BE2C (cell line): ENCODE results near the gene TBXAS1.

ENCODE experiments used
- DNase-seq: peaks from one replicate; pipeline ENCODE4 v3.0.0-alpha.2; 2020
- H3K27me3 ChIP-seq: fragments of 250-450 bp; sonication (Bioruptor Pico); 2 replicates; pipeline ENCODE4 v1.5.1; 2020; ENCODE audit warnings: mild to moderate bottlenecking
- H3K36me3 ChIP-seq: fragments of 250-450 bp; sonication (Bioruptor Pico); 2 replicates; pipeline ENCODE4 v1.5.1; 2020; ENCODE audit warnings: mild to moderate bottlenecking
- H3K4me1 ChIP-seq: fragments of 250-450 bp; sonication (Bioruptor Pico); 2 replicates; pipeline ENCODE4 v1.5.1; 2020
- H3K4me3 ChIP-seq: 2 replicates; pipeline ENCODE4 v1.5.1; 2011; ENCODE audit warnings: low read depth, low read length
- H3K9me3 ChIP-seq: fragments of 250-450 bp; sonication (Bioruptor Pico); 2 replicates; pipeline ENCODE4 v1.5.1; 2020
- CTCF ChIP-seq: IDR thresholded peaks from 2 replicates; pipeline ENCODE4 v1.5.1; 2012; ENCODE audit warnings: mild to moderate bottlenecking, low read depth, low read length

Gene TBXAS1

GRCh38 chr7:140042386-140042670 is 213.3 kb downstream of the TBXAS1 start:
- Histone ChIP-seq H3K27me3 (no peaks in the 10 kb centered on the region), H3K4me3 (no peak overlapping the region), H3K36me3 (no peaks in the 10 kb centered on the region), H3K4me1 (no peaks in the 10 kb centered on the region), H3K9me3 (no peaks in the 10 kb centered on the region)
- DNase-seq: no peak
- no peak for TF ChIP-seq CTCF

DNA sequence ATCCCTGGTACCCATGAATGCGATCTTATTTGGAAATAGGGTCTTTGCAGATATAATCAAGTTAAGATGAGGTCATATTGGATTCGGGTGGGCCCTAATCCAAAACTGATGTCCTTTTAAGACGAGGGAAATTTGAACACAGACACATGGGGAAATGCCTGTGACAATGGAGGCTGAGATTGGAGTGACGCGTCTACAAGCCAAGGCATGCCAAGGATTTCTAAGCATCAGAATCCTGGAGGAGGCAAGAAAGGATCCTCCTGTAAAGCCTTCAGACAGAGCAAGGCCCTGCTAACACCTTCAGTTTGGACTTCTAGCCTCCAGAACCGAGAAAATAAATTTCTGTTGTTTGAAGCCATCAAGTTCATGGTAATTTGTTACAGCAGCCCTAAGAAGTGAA is 215.2 kb downstream of the TBXAS1 start:
- Histone ChIP-seq H3K4me1 (no peaks in the 10 kb centered on the region), H3K4me3 (no peak overlapping the region), H3K27me3 (no peaks in the 10 kb centered on the region), H3K36me3 (no peaks in the 10 kb centered on the region), H3K9me3 (no peaks in the 10 kb centered on the region)
- no peak for DNase-seq
- TF ChIP-seq CTCF: no peak

DNA sequence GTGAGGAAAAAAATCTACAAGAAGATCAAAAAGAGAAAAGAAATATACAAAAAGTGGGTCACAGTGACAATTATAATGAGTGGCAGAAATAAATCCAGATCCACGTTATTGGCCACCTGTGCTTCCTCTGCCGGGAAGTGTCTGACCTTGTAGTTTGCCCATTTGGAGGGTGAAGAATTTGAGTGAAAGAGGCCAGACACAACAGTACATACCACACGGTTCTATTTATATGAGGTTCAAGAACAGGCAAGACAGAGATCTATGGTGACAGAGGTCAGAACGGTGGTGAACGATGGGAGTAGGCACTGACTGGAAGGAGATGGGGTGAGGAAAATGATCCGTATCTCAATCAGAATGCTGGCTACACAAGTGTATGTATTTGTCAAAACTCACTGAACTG is 216.6 kb downstream of the TBXAS1 start:
- Histone ChIP-seq H3K9me3 (no peaks in the 10 kb centered on the region), H3K4me3 (no peak overlapping the region), H3K4me1 (no peaks in the 10 kb centered on the region), H3K27me3 (no peaks in the 10 kb centered on the region), H3K36me3 (no peaks in the 10 kb centered on the region)
- DNase-seq: no peak
- TF ChIP-seq CTCF: no peak

GRCh38 chr7:140047197-140047596 is 218.1 kb downstream of the TBXAS1 start:
- TF ChIP-seq CTCF: no peak
- DNase-seq: no peak
- no peaks in the 10 kb centered on the region for H3K36me3 ChIP-seq
- H3K4me3 ChIP-seq: no peak overlapping the region
- H3K4me1 ChIP-seq: no peaks in the 10 kb centered on the region
- no peaks in the 10 kb centered on the region for H3K27me3 ChIP-seq
- H3K9me3 ChIP-seq: no peaks in the 10 kb centered on the region

- no peaks in the 10 kb centered on the region for H3K36me3 ChIP-seq
- DNase-seq: no peak
- H3K4me1 ChIP-seq: no peaks in the 10 kb centered on the region
- H3K4me3 ChIP-seq: no peak overlapping the region
- H3K9me3 ChIP-seq: no peaks in the 10 kb centered on the region
- TF ChIP-seq CTCF: no peak
- H3K27me3 ChIP-seq: no peaks in the 10 kb centered on the region
Observed at GRCh38 chr7:140048138-140048537, 219.1 kb downstream of the TBXAS1 start.

DNA sequence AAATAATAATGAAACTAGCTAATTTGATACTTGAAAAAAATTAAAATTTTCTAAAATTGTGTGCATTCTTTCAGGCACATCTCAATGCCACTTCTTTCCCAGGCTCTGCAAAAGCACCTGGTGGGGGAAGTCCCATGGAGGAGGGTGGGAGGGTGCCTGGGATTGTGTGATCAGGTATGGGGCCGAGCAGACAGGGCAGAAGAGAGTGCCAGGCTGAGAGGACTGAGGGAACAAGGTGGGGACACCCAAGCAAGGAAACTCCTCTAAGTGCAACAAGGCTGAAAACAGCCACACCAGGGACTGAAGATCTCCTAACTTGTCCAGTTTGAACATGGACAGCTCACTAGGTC is 219.9 kb downstream of the TBXAS1 start:
- TF ChIP-seq CTCF: no peak
- Histone ChIP-seq H3K9me3 (no peaks in the 10 kb centered on the region), H3K27me3 (no peaks in the 10 kb centered on the region), H3K4me1 (no peaks in the 10 kb centered on the region), H3K36me3 (no peaks in the 10 kb centered on the region), H3K4me3 (no peak overlapping the region)
- no peak for DNase-seq
